Measurements from ENCODE around the gene CDH23. TPM values are rescaled to one million over a fixed set of nuclear protein-coding genes. Genes with fewer than 3 reads are reported as not detected.

CDH23 gene
- total RNA-seq, 2 donors from 2014 or later = 3.9 to 74.8 TPM

- H3K36me3 ChIP-seq = no peaks in the 10 kb centered on the region
- H3K9me3 ChIP-seq = no peaks in the 10 kb centered on the region
- H3K27ac ChIP-seq = no peak overlapping the region
- no peak overlapping the region for H3K4me3 ChIP-seq
- no peak for TF ChIP-seq POLR2A (IDR thresholded peaks at IDR 0.05)
- TF ChIP-seq CTCF (IDR thresholded peaks at IDR 0.05) = no peak
- H3K4me1 ChIP-seq (replicated peaks) = peaks cover 14% of the 10 kb centered on the region
- peak; percentile 33 for DNase-seq (ENCODE audit: low spot score)
- 36% methylated on average over 6 of the region's 6 CpGs for WGBS
- intact Hi-C loops (cut with DNase I) = no loop called here
- H3K27me3 ChIP-seq (replicated peaks; ENCODE audit: insufficient read depth) = no peaks in the 10 kb centered on the region
Observed at GRCh38 chr10:71840177-71840957, 443.6 kb downstream of the CDH23 start.

GRCh38 chr10:71840958-71841335 is 444.2 kb downstream of the CDH23 start:
- H3K9me3 ChIP-seq = no peaks in the 10 kb centered on the region
- intact Hi-C loops (cut with DNase I) = no loop called here
- peaks cover 14% of the 10 kb centered on the region for H3K4me1 ChIP-seq (replicated peaks)
- 36% methylated on average over 4 of the region's 4 CpGs for WGBS
- no peaks in the 10 kb centered on the region for H3K36me3 ChIP-seq
- no peak overlapping the region for H3K4me3 ChIP-seq
- no peak overlapping the region for H3K27ac ChIP-seq
- H3K27me3 ChIP-seq (replicated peaks; ENCODE audit: insufficient read depth) = no peaks in the 10 kb centered on the region
- no peak for TF ChIP-seq CTCF (IDR thresholded peaks at IDR 0.05)
- no peak for TF ChIP-seq POLR2AphosphoS5 (IDR thresholded peaks at IDR 0.05)
- no peak for TF ChIP-seq POLR2A (IDR thresholded peaks at IDR 0.05)
- no peak for DNase-seq (ENCODE audit: low spot score)

GRCh38 chr10:71842422-71842821 is 445.7 kb downstream of the CDH23 start:
- no peak overlapping the region for H3K27ac ChIP-seq
- no peak for DNase-seq (ENCODE audit: low spot score)
- 95% methylated on average over 2 of the region's 2 CpGs for WGBS

GRCh38 chr10:71842856-71843686 is 446.4 kb downstream of the CDH23 start:
- Histone ChIP-seq H3K36me3 (no peaks in the 10 kb centered on the region), H3K27ac (no peak overlapping the region), H3K4me1 (replicated peaks) (peaks cover 6% of the 10 kb centered on the region), H3K27me3 (replicated peaks; ENCODE audit: insufficient read depth) (no peaks in the 10 kb centered on the region), H3K4me3 (no peak overlapping the region), H3K9me3 (no peaks in the 10 kb centered on the region)
- intact Hi-C loops (cut with DNase I) = no loop called here
- TF ChIP-seq POLR2A (IDR thresholded peaks at IDR 0.05) (no peak), POLR2AphosphoS5 (IDR thresholded peaks at IDR 0.05) (no peak), CTCF (IDR thresholded peaks at IDR 0.05) (no peak)
- WGBS = 79% methylated on average over 14 of the region's 14 CpGs
- no peak for DNase-seq (ENCODE audit: low spot score)

More at GRCh38 chr10:71842422-71842821, 445.7 kb downstream of the CDH23 start:
- peaks cover 12% of the 10 kb centered on the region for H3K4me1 ChIP-seq (replicated peaks)
- H3K4me3 ChIP-seq = no peak overlapping the region
- H3K36me3 ChIP-seq = no peaks in the 10 kb centered on the region
- H3K9me3 ChIP-seq = no peaks in the 10 kb centered on the region
- intact Hi-C loops (cut with DNase I) = no loop called here
- TF ChIP-seq CTCF (IDR thresholded peaks at IDR 0.05) (no peak), POLR2A (IDR thresholded peaks at IDR 0.05) (no peak), POLR2AphosphoS5 (IDR thresholded peaks at IDR 0.05) (no peak)
- no peaks in the 10 kb centered on the region for H3K27me3 ChIP-seq (replicated peaks; ENCODE audit: insufficient read depth)
